SH-SY5Y (cell line): ENCODE results near the gene SORT1.

Experiments
- GATA2 ChIP-seq: IDR thresholded peaks from 2 replicates; pipeline ENCODE4 v1.6.1; 2011; ENCODE audit warnings: mild to moderate bottlenecking, low read depth, low read length
- GATA3 ChIP-seq: IDR thresholded peaks from 2 replicates; pipeline ENCODE4 v1.6.1; 2011; ENCODE audit warnings: low read depth, mild to moderate bottlenecking, low read length, moderate library complexity

DNA sequence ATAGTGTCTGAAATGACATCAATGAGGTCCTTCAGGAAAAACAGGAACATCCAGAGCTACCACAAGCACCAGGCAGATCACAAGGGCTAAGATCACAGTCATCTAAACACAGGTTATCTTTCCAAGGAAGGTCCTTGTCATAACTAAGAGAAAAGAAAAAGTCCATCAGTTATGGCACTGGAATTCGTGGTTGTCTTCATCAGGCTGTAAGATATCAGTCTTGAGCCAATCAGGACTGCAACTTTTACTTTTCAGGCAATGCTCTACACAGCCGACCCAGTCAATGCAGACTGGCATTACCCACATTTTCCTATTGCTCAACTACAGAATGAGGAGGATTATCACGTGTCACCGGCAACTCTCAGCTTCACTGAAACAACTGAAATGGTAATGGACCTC, 26.4 kb downstream of the SORT1 start:
- TF ChIP-seq GATA3: no peak
- TF ChIP-seq GATA2: no peak
